HG03025 (cell line): ENCODE results near the gene TACSTD2.
"Not testable (repeated sequence)": the region's sequence is repeated elsewhere in the genome, so short reads cannot be mapped to it uniquely, and the experiment has no call there.

Experiments used
- ATAC-seq: cut with Tn5 transposase; IDR thresholded peaks from one replicate; pipeline ENCODE4 v1.9.1; 2021; ENCODE audit warnings: mild to moderate bottlenecking, moderate library complexity; ENCODE audit not compliant: unreplicated experiment, low FRiP score

TACSTD2 gene

GRCh38 chr1:58590019-58590418 lies 13.0 kb upstream of the TACSTD2 start:
- no peak for ATAC-seq

DNA sequence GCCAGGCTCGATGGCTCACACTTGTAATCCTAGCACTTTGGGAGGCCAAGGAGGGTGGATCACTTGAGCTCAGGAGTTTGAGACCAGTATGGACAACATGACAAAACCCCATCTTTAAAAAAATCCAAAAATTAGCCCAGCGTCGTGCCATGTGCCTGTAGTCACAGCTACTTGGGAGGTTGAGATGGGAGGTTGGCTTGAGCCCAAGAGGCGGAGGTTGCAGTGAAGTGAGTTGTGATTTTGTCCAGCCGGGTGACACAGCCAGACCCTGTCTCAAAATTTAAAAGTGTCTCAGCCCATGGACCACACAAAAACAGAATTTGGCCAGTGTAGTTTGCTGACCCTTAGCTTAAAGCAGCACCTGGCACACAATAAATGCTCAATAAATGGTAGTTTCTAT lies 11.3 kb upstream of the TACSTD2 start:
- no peak for ATAC-seq

DNA sequence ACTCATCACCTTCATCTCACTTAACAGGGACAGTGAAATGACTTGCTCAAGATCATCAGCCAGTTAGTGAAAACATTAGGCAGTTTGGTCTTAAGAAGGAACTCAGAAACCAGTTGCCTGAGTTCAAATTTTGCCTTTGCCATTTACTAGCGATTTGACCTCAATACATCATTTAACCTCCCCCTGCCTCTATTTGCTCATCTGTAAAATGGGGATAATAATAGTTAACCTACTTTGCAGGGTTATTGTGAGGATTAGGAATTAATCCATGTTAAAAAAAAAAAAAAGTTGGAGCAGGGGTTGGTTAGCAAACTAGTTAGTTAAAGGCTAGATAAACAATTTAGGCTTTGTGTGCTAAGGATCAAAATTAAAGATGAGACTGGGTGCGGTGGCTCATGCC lies 10.6 kb upstream of the TACSTD2 start:
- no peak for ATAC-seq

GRCh38 chr1:58586271-58586670 lies 9.2 kb upstream of the TACSTD2 start:
- ATAC-seq, result no peak

- ATAC-seq, result no peak
Measured at GRCh38 chr1:58585581-58586151, 8.6 kb upstream of the TACSTD2 start.

DNA sequence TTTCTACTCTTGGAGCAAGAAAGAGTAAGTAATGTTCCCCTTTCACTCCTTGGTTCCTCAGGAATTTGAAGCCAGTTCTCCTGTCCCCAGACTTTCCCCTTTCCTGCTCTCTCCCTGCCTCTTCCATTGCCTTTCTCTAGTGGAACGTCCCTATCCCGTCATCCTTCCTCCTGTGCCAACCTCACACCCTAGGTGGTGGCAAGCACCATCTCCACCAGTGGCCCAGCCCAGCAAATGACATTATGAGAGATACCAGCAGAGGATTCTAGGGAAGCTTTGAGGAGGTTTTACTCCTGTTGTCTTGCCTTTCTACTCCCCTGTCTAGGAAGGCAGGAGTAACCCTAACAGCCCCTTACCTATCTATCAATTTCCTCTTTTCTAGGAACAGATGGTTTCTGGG lies 8.1 kb upstream of the TACSTD2 start:
- no peak for ATAC-seq

DNA sequence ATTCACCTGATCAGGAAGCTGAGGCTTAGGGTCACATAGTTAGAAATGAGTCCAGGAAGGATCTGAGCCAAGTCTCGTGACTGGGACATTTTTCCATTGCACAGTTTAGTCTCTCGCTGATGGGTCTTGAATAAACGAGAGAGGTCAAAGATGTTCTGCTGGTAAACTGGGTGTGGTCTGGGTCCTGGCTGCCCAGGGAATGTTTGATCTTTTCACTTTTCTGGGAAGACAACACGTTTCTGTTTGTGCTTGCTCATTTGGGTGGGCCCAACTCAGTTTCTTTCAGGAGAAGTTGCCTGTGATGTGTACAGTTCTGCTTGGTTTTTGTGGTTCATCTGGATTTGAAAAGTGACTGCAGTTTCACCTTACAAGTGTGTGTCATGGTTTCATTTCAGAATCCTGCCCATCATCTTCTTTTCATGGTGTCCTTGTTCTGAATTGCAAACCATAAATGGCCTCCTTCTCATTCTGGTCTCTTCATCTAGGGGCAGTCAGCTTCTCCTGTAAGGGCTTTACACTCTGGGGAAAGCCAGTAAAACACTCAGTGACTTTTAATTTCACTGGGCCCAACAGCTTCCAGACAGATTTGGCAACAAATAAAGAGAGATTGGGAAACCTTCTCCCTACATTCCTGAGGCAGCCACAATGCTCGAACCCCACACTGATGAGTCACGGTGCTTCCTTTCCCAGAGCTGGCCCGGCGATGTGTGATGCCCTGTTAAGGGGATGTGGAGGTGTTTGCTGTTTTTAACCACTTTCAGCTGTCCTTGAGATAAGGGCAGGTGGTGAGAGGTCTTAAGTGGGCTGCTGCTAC lies 7.2 kb upstream of the TACSTD2 start:
- peak; percentile 70 for ATAC-seq

GRCh38 chr1:58583496-58583895 lies 6.4 kb upstream of the TACSTD2 start:
- ATAC-seq, result no peak

- not testable (repeated sequence) for ATAC-seq
Measured at GRCh38 chr1:58582143-58582542, 5.1 kb upstream of the TACSTD2 start.

DNA sequence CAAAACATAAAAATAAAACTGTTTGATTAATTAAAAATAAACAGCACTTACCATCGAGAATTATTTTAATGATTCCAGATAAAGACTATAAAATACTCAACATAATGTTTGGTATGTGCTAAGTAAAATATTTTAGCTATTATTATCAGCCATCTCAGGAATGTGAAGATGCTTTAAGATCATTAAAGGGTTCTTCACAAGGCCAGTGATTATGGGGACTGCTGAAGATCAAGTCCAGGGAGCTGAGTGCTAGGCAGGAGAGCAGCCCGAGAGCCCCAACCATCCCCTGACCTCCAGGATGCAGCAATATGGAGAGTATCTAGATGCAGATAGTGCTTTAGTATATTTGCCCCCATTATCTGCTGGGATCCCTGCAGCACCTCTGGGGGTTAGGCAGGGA lies 4.6 kb upstream of the TACSTD2 start:
- no peak for ATAC-seq

GRCh38 chr1:58580186-58580585 lies 3.1 kb upstream of the TACSTD2 start:
- no peak for ATAC-seq

- no peak for ATAC-seq
Measured at GRCh38 chr1:58577654-58578030, 590 bp upstream of the TACSTD2 start.

DNA sequence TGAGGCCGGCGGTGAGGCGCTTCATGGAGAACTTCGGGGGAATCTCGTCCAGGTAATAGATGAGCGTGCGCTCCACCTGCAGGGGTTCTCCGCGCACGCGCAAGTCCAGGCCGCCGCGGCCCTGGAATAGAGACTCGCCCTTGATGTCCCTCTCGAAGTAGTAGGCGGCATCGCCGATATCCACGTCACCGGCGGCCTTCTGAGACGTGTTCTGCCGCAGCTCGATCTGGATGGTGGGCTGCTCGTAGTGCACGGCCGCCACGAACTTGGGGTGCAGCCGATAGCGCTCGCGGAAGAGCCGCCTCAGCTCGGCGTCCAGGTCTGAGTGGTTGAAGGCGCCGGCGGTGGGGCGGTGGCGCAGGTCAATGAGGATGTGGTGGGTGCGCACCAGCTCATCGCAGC lies 726 bp downstream of the TACSTD2 start:
- ATAC-seq, result no peak

DNA sequence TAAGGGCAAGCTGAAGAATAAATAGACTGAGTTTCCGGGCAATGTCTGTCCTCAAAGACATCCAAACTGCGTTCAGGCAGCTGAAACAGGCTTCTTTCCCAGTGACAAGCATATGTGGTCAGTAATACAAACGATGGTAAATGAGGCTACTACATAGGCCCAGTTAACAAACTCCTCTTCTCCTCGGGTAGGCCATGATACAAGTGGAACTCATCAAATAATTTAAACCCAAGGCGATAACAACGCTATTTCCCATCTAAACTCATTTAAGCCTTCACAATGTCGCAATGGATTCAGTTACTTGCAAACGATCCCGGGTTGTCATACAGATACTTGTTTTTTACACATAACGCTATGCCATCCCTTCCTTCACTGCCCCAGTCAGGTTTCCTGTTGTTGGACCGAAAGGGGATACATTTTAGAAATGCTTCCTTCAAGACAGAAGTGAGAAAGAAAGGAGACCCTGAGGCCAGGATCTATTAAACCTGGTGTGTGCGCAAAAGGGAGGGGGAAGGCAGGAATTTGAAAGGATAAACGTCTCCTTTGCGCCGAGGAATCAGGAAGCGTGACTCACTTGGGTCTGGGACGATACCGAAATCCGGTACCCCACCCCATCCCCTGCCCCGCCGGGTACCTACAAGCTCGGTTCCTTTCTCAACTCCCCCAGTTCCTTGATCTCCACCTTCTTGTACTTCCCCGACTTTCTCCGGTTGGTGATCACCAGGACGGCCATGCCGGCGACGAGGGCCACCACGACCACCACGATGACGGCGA lies 1.3 kb downstream of the TACSTD2 start:
- no peak for ATAC-seq

- no peak for ATAC-seq
Measured at GRCh38 chr1:58574816-58575215, 2.2 kb downstream of the TACSTD2 start.

- ATAC-seq, result peak; percentile 97
Measured at GRCh38 chr1:58573705-58574591, 3.1 kb downstream of the TACSTD2 start.

DNA sequence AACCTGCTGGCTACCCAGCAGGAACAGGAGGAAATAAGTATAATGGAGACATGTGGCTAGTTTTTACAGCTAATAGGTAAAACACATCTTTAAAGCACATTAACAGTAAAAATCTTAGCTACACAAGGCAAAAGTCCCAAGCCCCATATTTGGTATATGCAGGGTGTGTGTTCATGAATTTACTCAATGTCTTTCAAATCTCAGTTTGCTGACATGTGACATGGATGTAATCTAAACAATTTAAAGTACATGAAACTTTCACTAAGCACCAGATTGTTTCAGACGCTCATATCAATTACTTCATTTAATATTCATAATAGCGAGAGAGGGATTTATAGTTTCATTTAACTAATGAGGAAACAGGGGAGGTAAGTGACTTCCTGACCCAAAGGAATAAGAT lies 3.9 kb downstream of the TACSTD2 start:
- no peak for ATAC-seq

GRCh38 chr1:58572690-58573089 lies 4.4 kb downstream of the TACSTD2 start:
- ATAC-seq, result no peak

DNA sequence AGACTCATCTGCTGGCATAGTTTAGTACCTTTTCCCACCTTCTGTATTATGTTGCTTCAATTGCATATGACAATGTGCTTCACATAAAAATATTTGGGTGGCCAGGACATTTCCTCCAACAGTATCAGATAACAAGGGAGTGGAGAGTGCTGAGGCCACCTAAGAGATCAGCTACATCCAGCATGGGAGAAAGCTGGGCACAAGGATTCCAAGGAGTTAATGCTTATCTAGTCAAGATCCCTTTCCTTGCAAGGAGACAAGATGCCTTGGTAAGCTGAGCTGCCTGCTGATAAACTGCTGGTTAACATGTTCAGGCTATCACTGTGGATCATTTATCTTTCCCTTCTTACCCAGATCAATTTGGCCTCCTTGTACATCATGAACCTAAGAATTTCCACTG lies 5.4 kb downstream of the TACSTD2 start:
- no peak for ATAC-seq

- no peak for ATAC-seq
Measured at GRCh38 chr1:58570817-58571216, 6.2 kb downstream of the TACSTD2 start.

DNA sequence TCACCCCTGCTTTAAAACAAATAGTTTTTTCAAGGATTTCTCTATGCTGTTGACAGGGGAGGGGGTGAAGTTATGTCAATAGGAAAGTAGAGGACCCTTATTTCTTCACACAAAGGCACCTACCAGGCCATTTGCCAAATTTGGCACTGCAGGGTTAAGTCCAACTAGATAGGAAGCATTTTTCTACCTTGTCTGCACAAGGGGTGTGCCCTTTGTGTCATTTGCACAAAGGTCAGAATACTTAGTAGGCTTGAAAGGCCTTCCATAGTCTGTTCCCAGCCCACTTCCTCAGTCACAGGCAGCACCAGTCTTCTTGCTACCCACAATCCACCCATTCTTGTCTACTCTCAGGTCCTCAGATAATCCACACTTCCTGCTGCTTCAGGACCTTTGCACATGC lies 7.0 kb downstream of the TACSTD2 start:
- no peak for ATAC-seq
